H1 (cell line): Measurements from ENCODE around the gene GTF2F2.

Experiments
- POLR2A ChIP-seq, 2 experiments: IDR thresholded peaks; 1 replicate in 1 of 2; 2 replicates in 1 of 2; pipeline ENCODE4 v1.6.1; 2011; ENCODE audit warnings: low read depth in 2 of 2, low read length in 2 of 2, mild to moderate bottlenecking in 2 of 2; ENCODE audit errors: control extremely low read depth in 1 of 2
- RAD21 ChIP-seq, 2 experiments: IDR thresholded peaks in 1 of 2; conservative IDR thresholded peaks in 1 of 2; 2 replicates each; pipeline ENCODE4 v1.6.1; 2011; ENCODE audit warnings: low read depth in 2 of 2, low read length in 2 of 2, improper control_type of control experiment in 1 of 2, inconsistent platforms in 1 of 2, mild to moderate bottlenecking in 1 of 2, moderate library complexity in 1 of 2
- YY1 ChIP-seq: IDR thresholded peaks from 2 replicates; pipeline ENCODE4 v1.6.1; 2011; ENCODE audit warnings: low read depth, mild to moderate bottlenecking, low read length
- TF ChIP-seq, protein P1 (sequence below), 3 experiments: IDR thresholded peaks; 1 replicate in 2 of 3; 2 replicates in 1 of 3; pipeline versions ENCODE4 v1.5.1 to v1.6.1; 2011; ENCODE audit warnings: low read length in 3 of 3, mild to moderate bottlenecking in 3 of 3, inconsistent platforms in 2 of 3, low read depth in 1 of 3, moderate library complexity in 1 of 3; ENCODE audit not compliant: insufficient read depth in 1 of 3; ENCODE audit errors: control extremely low read depth in 1 of 3

DNA sequence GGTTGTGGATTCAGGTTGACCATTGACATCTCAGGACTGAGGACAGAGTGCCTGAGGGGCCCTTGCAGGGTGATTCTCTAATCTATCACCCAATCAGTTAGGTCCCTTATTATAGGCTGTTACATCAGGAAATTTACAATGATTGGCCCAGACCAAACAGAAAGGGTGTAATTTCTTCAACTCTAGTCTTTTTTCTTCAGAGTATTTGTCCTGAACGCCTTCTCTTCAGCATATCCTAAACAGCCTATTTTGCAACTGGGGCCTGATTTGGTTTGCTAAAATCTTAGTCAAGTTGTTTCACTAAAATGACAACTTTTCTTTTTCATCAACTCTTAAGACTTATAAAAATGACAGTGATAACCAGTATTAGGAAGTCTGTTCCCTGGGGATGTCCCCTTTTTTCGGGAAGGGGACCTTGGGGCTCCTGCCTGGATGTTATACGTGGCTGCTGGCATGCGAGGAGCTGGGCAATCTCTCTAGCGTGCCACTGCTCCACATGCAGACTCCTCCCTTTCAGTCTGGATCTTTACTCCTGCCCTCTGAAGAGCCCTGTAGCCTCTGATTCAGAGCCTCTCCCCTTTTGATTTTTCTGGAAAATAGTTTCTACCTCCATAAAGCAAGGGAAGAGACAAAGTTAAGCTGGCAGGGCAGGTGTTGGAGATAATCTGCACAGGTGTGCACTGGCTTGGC is 19.6 kb upstream of the GTF2F2 start:
- TF ChIP-seq YY1, result no peak
- no peak for TF ChIP-seq POLR2A (IDR thresholded peaks at IDR 0.05; ENCODE audit: control extremely low read depth in 1 of 2, low read depth in 2 of 2, low read length in 2 of 2)
- no peak for TF ChIP-seq RAD21 (IDR thresholded peaks at IDR 0.05 in 1 of 2, conservative IDR thresholded peaks at IDR 0.05 in 1 of 2; ENCODE audit: low read depth in 2 of 2, low read length in 2 of 2)
- TF ChIP-seq, protein P1, sequence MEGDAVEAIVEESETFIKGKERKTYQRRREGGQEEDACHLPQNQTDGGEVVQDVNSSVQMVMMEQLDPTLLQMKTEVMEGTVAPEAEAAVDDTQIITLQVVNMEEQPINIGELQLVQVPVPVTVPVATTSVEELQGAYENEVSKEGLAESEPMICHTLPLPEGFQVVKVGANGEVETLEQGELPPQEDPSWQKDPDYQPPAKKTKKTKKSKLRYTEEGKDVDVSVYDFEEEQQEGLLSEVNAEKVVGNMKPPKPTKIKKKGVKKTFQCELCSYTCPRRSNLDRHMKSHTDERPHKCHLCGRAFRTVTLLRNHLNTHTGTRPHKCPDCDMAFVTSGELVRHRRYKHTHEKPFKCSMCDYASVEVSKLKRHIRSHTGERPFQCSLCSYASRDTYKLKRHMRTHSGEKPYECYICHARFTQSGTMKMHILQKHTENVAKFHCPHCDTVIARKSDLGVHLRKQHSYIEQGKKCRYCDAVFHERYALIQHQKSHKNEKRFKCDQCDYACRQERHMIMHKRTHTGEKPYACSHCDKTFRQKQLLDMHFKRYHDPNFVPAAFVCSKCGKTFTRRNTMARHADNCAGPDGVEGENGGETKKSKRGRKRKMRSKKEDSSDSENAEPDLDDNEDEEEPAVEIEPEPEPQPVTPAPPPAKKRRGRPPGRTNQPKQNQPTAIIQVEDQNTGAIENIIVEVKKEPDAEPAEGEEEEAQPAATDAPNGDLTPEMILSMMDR (IDR thresholded peaks at IDR 0.05; ENCODE audit: control extremely low read depth in 1 of 3, insufficient read depth in 1 of 3, low read depth in 1 of 3, low read length in 3 of 3), result no peak
